Measurements from ENCODE around the gene C1orf21.

The C1orf21 gene

GRCh38 chr1:184532199-184532598 is 145.4 kb downstream of the C1orf21 start:
- DNase-seq (ENCODE audit: low read depth), result no peak
- no peak overlapping the region for H3K4me3 ChIP-seq (ENCODE audit: low read length)
- no peak for TF ChIP-seq CTCF (conservative IDR thresholded peaks at IDR 0.05; ENCODE audit: low read depth, low read length)

GRCh38 chr1:184533049-184533448 is 146.2 kb downstream of the C1orf21 start:
- no peak for DNase-seq (ENCODE audit: low read depth)
- H3K4me3 ChIP-seq (ENCODE audit: low read length), result no peak overlapping the region
- no peak for TF ChIP-seq CTCF (conservative IDR thresholded peaks at IDR 0.05; ENCODE audit: low read depth, low read length)

- DNase-seq (ENCODE audit: low read depth), result no peak
- no peak for TF ChIP-seq CTCF (conservative IDR thresholded peaks at IDR 0.05; ENCODE audit: low read depth, low read length)
- no peak overlapping the region for H3K4me3 ChIP-seq (ENCODE audit: low read length)
Observed at GRCh38 chr1:184533915-184534314, 147.1 kb downstream of the C1orf21 start.

- no peak for TF ChIP-seq CTCF (conservative IDR thresholded peaks at IDR 0.05; ENCODE audit: low read depth, low read length)
- no peak for DNase-seq (ENCODE audit: low read depth)
- no peak overlapping the region for H3K4me3 ChIP-seq (ENCODE audit: low read length)
Observed at GRCh38 chr1:184534690-184535089, 147.9 kb downstream of the C1orf21 start.

- no peak for TF ChIP-seq CTCF (conservative IDR thresholded peaks at IDR 0.05; ENCODE audit: low read depth, low read length)
- H3K4me3 ChIP-seq (ENCODE audit: low read length), result no peak overlapping the region
- no peak for DNase-seq (ENCODE audit: low read depth)
Observed at GRCh38 chr1:184535191-184535970, 148.6 kb downstream of the C1orf21 start.

GRCh38 chr1:184536246-184536985 is 149.6 kb downstream of the C1orf21 start:
- H3K4me3 ChIP-seq (ENCODE audit: low read length), result no peak overlapping the region
- DNase-seq (ENCODE audit: low read depth), result no peak
- TF ChIP-seq CTCF (conservative IDR thresholded peaks at IDR 0.05; ENCODE audit: low read depth, low read length), result no peak

- no peak for TF ChIP-seq CTCF (conservative IDR thresholded peaks at IDR 0.05; ENCODE audit: low read depth, low read length)
- no peak for DNase-seq (ENCODE audit: low read depth)
- H3K4me3 ChIP-seq (ENCODE audit: low read length), result no peak overlapping the region
Observed at GRCh38 chr1:184539580-184539979, 152.8 kb downstream of the C1orf21 start.

Measured in retinal pigment epithelial cell (primary cell).